ENCODE results near the gene GRID1. TPM values are rescaled to one million over a fixed set of nuclear protein-coding genes. Genes with fewer than 3 reads are reported as not detected.

GRID1 gene
- total RNA-seq, 4 donors from 2014 or later = 0.03 to 2.7 (median 0.49) TPM

GRCh38 chr10:86199041-86199440, 167.6 kb downstream of the GRID1 start:
- 24 to 71% methylated on average over 1 of the region's 1 CpG for WGBS, 2 donors
- intact Hi-C loops (cut with DNase I) = no loop called here
- H3K27me3 ChIP-seq = no peaks in the 10 kb centered on the region
- H3K4me1 ChIP-seq = no peaks in the 10 kb centered on the region
- H3K9me3 ChIP-seq = no peaks in the 10 kb centered on the region
- H3K4me3 ChIP-seq = no peak overlapping the region
- DNase-seq = no peak
- no peak for TF ChIP-seq POLR2A (IDR thresholded peaks at IDR 0.05)
- H3K27ac ChIP-seq = no peak overlapping the region
- H3K36me3 ChIP-seq = no peaks in the 10 kb centered on the region

GRCh38 chr10:86198271-86198670, 168.3 kb downstream of the GRID1 start:
- intact Hi-C loops (cut with DNase I) = no loop called here
- DNase-seq = no peak
- Histone ChIP-seq H3K4me3 (no peak overlapping the region), H3K27me3 (no peaks in the 10 kb centered on the region), H3K4me1 (no peaks in the 10 kb centered on the region), H3K36me3 (no peaks in the 10 kb centered on the region), H3K9me3 (no peaks in the 10 kb centered on the region), H3K27ac (no peak overlapping the region)
- TF ChIP-seq, protein P1, sequence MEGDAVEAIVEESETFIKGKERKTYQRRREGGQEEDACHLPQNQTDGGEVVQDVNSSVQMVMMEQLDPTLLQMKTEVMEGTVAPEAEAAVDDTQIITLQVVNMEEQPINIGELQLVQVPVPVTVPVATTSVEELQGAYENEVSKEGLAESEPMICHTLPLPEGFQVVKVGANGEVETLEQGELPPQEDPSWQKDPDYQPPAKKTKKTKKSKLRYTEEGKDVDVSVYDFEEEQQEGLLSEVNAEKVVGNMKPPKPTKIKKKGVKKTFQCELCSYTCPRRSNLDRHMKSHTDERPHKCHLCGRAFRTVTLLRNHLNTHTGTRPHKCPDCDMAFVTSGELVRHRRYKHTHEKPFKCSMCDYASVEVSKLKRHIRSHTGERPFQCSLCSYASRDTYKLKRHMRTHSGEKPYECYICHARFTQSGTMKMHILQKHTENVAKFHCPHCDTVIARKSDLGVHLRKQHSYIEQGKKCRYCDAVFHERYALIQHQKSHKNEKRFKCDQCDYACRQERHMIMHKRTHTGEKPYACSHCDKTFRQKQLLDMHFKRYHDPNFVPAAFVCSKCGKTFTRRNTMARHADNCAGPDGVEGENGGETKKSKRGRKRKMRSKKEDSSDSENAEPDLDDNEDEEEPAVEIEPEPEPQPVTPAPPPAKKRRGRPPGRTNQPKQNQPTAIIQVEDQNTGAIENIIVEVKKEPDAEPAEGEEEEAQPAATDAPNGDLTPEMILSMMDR (IDR thresholded peaks at IDR 0.05) = no peak
- TF ChIP-seq POLR2A (IDR thresholded peaks at IDR 0.05) = no peak
- 85 to 89% methylated on average over 2 to 4 of the region's 4 CpGs for WGBS, 2 donors

DNA sequence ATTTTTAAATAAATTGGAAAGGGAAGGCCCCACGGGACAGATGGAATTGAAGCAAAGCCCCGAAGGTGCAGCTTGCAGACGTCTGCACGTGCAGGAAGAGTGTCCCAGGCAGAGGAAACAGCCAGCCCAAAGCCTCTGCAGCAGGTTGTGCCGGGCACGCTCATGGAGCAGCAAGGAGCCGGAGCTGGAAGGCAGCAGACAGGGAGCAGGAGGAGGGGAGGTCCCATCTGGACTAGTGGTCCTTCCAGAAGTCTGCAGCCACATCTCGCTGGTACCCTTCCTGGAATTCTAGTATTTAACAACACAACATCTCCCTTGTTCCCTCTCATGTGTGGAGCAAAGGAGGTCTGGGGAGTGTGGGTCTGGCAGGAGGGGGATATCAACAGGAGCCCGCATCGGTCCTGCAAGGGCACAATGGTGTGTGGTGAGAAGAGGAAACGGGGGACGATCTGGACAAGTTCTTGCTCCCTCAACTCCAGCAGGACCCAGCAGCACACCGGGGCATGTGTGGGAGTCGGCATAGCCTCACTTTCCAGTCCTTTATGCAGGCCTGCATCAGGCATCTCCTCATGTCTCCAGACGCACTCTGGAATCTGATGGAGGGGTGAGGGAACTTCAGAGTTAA, 169.3 kb downstream of the GRID1 start:
- TF ChIP-seq POLR2A (IDR thresholded peaks at IDR 0.05) = no peak
- TF ChIP-seq, protein P1 (IDR thresholded peaks at IDR 0.05) = no peak
- DNase-seq = no peak
- H3K9me3 ChIP-seq = no peaks in the 10 kb centered on the region

GRCh38 chr10:86195521-86196157, 171.0 kb downstream of the GRID1 start:
- no peaks in the 10 kb centered on the region for H3K4me1 ChIP-seq
- intact Hi-C loops (cut with DNase I) = no loop called here
- no peak overlapping the region for H3K27ac ChIP-seq
- no peak for TF ChIP-seq POLR2A (IDR thresholded peaks at IDR 0.05)
- TF ChIP-seq, protein P1 (IDR thresholded peaks at IDR 0.05) = no peak
- DNase-seq = no peak
- H3K36me3 ChIP-seq = no peaks in the 10 kb centered on the region
- H3K27me3 ChIP-seq = no peaks in the 10 kb centered on the region
- H3K4me3 ChIP-seq = no peak overlapping the region
- WGBS, 2 donors = 76 to 86% methylated on average over 11 to 14 of the region's 14 CpGs
- H3K9me3 ChIP-seq = no peaks in the 10 kb centered on the region

More for the DNA sequence above, 169.3 kb downstream of the GRID1 start:
- H3K36me3 ChIP-seq = no peaks in the 10 kb centered on the region
- no peak overlapping the region for H3K27ac ChIP-seq
- 62 to 75% methylated on average over 14 to 15 of the region's 15 CpGs for WGBS, 2 donors
- no peaks in the 10 kb centered on the region for H3K27me3 ChIP-seq
- H3K4me1 ChIP-seq = no peaks in the 10 kb centered on the region
- intact Hi-C loops (cut with DNase I) = no loop called here
- H3K4me3 ChIP-seq = no peak overlapping the region

GRCh38 chr10:86194684-86195083, 171.9 kb downstream of the GRID1 start:
- intact Hi-C loops (cut with DNase I) = no loop called here

More at GRCh38 chr10:86194684-86195083, 171.9 kb downstream of the GRID1 start:
- no peaks in the 10 kb centered on the region for H3K9me3 ChIP-seq
- H3K27ac ChIP-seq = no peak overlapping the region
- no peak for TF ChIP-seq POLR2A (IDR thresholded peaks at IDR 0.05)
- TF ChIP-seq, protein P1 (IDR thresholded peaks at IDR 0.05) = no peak
- DNase-seq = no peak
- H3K4me3 ChIP-seq = no peak overlapping the region
- WGBS, 2 donors = 64 to 89% methylated on average over 2 of the region's 5 CpGs
- H3K4me1 ChIP-seq = no peaks in the 10 kb centered on the region
- H3K36me3 ChIP-seq = no peaks in the 10 kb centered on the region
- H3K27me3 ChIP-seq = no peaks in the 10 kb centered on the region

All from esophagus squamous epithelium (tissue), 5 donors.